ENCODE results near the gene HOXA3. TPM values are rescaled to one million over a fixed set of nuclear protein-coding genes. Genes with fewer than 3 reads are reported as not detected.

HOXA3 gene
- total and polyA plus RNA-seq, 3 experiments from 2014 or later = not detected

DNA sequence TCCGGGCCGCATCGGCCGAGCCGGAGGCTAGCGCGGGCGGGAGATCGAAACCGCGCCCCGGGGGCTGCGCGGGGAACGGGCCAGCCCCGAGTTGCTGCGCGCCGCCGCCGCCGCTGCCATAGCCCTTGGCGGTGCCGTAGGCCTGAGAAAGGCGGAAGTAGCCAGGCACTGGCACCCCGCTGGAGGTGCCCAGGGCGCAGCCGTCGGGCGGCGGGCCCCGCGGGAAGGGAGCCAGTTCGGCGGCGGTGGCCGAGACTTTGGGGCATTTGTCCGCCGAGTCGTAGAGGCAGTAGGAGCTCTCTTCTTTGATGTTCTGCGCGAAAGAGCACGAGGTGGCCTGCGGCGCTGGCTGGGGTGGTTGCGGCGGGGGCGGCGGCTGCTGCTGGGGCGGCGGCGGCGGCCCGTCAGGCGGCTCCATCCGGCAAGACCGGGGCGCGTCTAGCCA is 21.1 kb upstream of the HOXA3 start:
- Histone ChIP-seq H3K27ac (ENCODE audit: low read depth, low read length) (no peak overlapping the region), H3K36me3 (ENCODE audit: insufficient read depth, low read length) (no peaks in the 10 kb centered on the region), H3K4me1 (ENCODE audit: insufficient read depth, low read length) (peaks cover 31% of the 10 kb centered on the region), H3K9me3 (ENCODE audit: low read length) (no peaks in the 10 kb centered on the region), H3K4me3 (ENCODE audit: low read length) (no peak overlapping the region), H3K27me3 (ENCODE audit: insufficient read depth, low read length, poor library complexity, severe bottlenecking) (peaks cover 65% of the 10 kb centered on the region)
- ChIA-PET CTCF (interaction anchor here (1.1 to 4.0 kb wide), 6 partner anchors 9 to 486 kb away, joined by 3 to 26 read pairs (median 4); partner anchors contain the start of gene HOXA11), POLR2A (no interaction called here)
- peaks cover 18 to 32% (median 19%) of the 10 kb centered on the region in 3 donors for H3K4me1 Mint-ChIP-seq
- DNase-seq = peak in 1 of 5 donors; percentile 54
- peaks cover 0 to 15% (median 5%) of the 10 kb centered on the region in 5 donors for H3K9me3 Mint-ChIP-seq
- peaks cover 61 to 74% of the 10 kb centered on the region in 2 donors for H3K27me3 Mint-ChIP-seq
- H3K27ac Mint-ChIP-seq = no peak overlapping the region
- no peaks in the 10 kb centered on the region for H3K36me3 Mint-ChIP-seq
- peak overlapping the region in 1 of 7 donors; percentile 22 for H3K4me3 Mint-ChIP-seq

DNA sequence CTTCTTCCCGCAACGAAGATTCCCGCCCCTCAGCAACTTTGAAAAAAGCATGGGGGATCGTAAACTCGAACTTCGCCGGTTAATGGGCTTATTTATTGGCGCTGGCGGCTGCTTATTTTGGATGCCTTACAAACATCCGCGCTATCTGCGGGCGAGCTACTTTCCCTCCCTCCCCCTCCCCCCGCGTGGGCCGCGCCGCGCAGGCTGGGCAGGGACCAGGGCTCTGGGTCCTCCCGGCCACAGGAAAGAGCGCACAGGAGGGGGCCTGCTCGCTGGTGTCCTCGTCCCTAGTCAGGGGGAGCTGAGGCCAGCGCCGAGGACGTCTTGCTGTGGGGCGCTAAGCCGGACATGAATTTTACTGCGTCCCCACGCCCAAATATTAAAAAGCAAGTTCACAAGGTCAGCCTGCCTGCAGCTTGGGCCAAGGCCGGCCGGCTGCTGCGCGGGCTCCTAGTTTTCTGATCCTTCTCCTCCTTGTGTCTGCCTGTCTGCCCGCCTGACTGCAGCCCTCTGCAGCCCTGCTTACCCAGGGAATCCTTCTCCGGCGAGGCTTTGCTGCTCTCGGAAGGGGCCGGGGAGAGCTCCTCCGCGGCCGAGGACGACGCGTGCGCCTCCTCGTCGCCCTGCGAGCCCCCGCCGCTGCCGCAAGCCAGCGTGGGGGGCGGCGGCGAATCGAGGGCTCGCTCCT is 20.6 kb upstream of the HOXA3 start:
- ChIA-PET CTCF (interaction anchor here (0.7 to 4.0 kb wide), 7 partner anchors 10 to 486 kb away, joined by 3 to 26 read pairs (median 4); partner anchors contain the start of genes HOXA11 and HOXA6), POLR2A (interaction anchor here (0.8 kb wide), 1 partner anchor 13 kb away, joined by 3 read pairs; no protein-coding TSS in a partner anchor)
- Histone ChIP-seq H3K9me3 (ENCODE audit: low read length) (no peaks in the 10 kb centered on the region), H3K27me3 (ENCODE audit: insufficient read depth, low read length, poor library complexity, severe bottlenecking) (peaks cover 67% of the 10 kb centered on the region), H3K4me3 (ENCODE audit: low read length) (peak overlapping the region; percentile 22), H3K4me1 (ENCODE audit: insufficient read depth, low read length) (peaks cover 31% of the 10 kb centered on the region), H3K36me3 (ENCODE audit: insufficient read depth, low read length) (no peaks in the 10 kb centered on the region), H3K27ac (ENCODE audit: low read depth, low read length) (no peak overlapping the region)
- Mint-ChIP-seq H3K4me3 (peak overlapping the region in 6 of 7 donors; percentile 56 to 86 (median 74)), H3K4me1 (peaks cover 19 to 33% (median 22%) of the 10 kb centered on the region in 3 donors), H3K36me3 (no peaks in the 10 kb centered on the region), H3K27ac (peak overlapping the region in 2 of 8 donors; percentile 60 to 82), H3K27me3 (peaks cover 63 to 74% of the 10 kb centered on the region in 2 donors), H3K9me3 (peaks cover 0 to 16% (median 5%) of the 10 kb centered on the region in 5 donors)
- DNase-seq = peak in 1 of 5 donors; percentile 46

DNA sequence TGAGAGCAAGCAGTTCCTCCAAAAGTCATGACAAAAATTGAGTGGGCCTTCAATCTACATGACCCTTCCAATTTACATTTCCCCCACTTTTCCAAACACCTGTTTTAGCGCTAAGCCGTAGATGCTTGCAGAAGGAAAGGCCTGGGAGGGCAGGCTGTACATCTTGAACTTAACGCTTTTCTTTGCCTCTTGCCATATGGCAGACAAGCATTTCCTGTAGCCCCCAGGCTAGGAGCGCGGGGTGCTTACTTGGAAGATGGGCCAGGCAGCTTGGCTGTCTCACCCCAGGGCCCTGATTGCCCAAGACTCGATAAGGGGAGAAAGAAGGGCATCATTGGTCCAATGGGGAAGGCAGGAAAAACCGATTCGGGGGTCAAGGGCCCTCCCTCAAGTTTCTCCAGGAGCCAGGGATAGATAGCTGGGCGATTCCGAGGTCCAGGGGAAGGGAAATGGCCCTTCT is 20.0 kb upstream of the HOXA3 start:
- Mint-ChIP-seq H3K4me3 (peak overlapping the region; percentile 56 to 87 (median 81)), H3K9me3 (peaks cover 0 to 16% (median 5%) of the 10 kb centered on the region in 5 donors), H3K36me3 (no peaks in the 10 kb centered on the region), H3K27me3 (peaks cover 70 to 74% of the 10 kb centered on the region in 2 donors), H3K27ac (peak overlapping the region in 3 of 8 donors; percentile 25 to 82 (median 60)), H3K4me1 (peaks cover 19 to 33% (median 22%) of the 10 kb centered on the region in 3 donors)
- Histone ChIP-seq H3K4me3 (ENCODE audit: low read length) (no peak overlapping the region), H3K4me1 (ENCODE audit: insufficient read depth, low read length) (peaks cover 31% of the 10 kb centered on the region), H3K9me3 (ENCODE audit: low read length) (no peaks in the 10 kb centered on the region), H3K27me3 (ENCODE audit: insufficient read depth, low read length, poor library complexity, severe bottlenecking) (peaks cover 74% of the 10 kb centered on the region), H3K36me3 (ENCODE audit: insufficient read depth, low read length) (no peaks in the 10 kb centered on the region), H3K27ac (ENCODE audit: low read depth, low read length) (no peak overlapping the region)
- POLR2A ChIA-PET = interaction anchor here (0.8 kb wide), 1 partner anchor 14 kb away, joined by 3 read pairs; no protein-coding TSS in a partner anchor
- CTCF ChIA-PET = interaction anchor here (0.7 to 4.0 kb wide), 7 partner anchors 10 to 485 kb away, joined by 3 to 26 read pairs (median 4); partner anchors contain the start of genes HOXA11 and HOXA6
- DNase-seq = peak in 1 of 5 donors; percentile 35

DNA sequence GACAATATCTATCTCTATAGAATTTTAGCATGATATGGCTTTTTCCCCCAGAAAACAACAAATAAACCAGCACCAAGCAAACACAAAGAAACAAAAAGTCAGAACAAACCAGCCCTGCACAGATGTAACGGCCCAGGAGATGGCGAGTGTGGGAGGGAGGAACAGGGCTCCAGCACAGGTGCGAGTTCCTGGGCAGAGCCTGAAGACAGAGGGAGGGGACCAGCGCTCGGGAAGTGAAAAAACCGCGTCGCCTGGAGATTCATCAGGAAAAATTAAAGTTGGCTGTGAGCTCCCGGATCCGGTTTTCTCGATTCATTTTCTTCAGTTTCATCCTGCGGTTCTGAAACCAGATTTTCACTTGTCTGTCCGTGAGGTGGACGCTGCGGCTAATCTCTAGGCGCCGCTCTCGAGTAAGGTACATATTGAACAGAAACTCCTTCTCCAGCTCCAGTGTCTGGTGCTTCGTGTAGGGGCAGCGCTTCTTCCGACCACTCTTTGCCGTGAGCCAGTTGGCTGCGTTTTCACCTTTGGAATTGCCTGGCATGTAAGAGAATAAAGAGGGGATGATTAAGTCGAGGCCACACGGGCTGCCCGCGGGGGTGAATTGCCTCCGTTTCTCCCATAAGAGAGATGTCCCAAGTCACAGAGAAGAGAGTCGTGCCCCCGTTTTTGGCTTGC is 19.4 kb upstream of the HOXA3 start:
- Mint-ChIP-seq H3K4me3 (peak overlapping the region; percentile 56 to 87 (median 81)), H3K36me3 (no peaks in the 10 kb centered on the region), H3K9me3 (peaks cover 0 to 16% (median 5%) of the 10 kb centered on the region in 5 donors), H3K27me3 (peaks cover 75 to 77% of the 10 kb centered on the region in 2 donors), H3K27ac (peak overlapping the region in 3 of 8 donors; percentile 60 to 82 (median 77)), H3K4me1 (peaks cover 19 to 37% (median 24%) of the 10 kb centered on the region in 3 donors)
- ChIA-PET CTCF (interaction anchor here (1.5 to 4.0 kb wide), 3 partner anchors 10 to 21 kb away, joined by 3 to 26 read pairs (median 10); partner anchors contain the start of gene HOXA11), POLR2A (no interaction called here)
- Histone ChIP-seq H3K4me1 (ENCODE audit: insufficient read depth, low read length) (peaks cover 32% of the 10 kb centered on the region), H3K36me3 (ENCODE audit: insufficient read depth, low read length) (no peaks in the 10 kb centered on the region), H3K9me3 (ENCODE audit: low read length) (no peaks in the 10 kb centered on the region), H3K4me3 (ENCODE audit: low read length) (no peak overlapping the region), H3K27ac (ENCODE audit: low read depth, low read length) (no peak overlapping the region), H3K27me3 (ENCODE audit: insufficient read depth, low read length, poor library complexity, severe bottlenecking) (peaks cover 79% of the 10 kb centered on the region)
- DNase-seq = peak in 1 of 5 donors; percentile 40

DNA sequence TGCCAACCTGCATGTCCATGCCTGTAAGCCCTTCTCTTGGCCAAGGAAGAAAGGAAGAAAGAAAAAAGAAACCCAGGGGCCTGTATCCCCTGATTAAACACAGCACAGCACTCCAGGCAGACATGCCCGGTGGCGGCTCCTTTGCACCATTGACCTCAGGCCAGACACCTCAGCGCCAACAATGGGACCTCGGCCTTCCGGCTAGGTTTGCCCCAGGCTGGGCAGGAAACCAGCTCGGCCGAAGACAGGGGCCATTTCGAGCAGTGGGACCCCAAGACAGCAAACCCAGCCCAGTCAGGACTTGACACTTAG is 18.9 kb upstream of the HOXA3 start:
- ChIA-PET CTCF (interaction anchor here (1.5 to 4.0 kb wide), 3 partner anchors 10 to 21 kb away, joined by 3 to 26 read pairs (median 10); partner anchors contain the start of gene HOXA11), POLR2A (no interaction called here)
- peaks cover 0 to 16% (median 5%) of the 10 kb centered on the region in 5 donors for H3K9me3 Mint-ChIP-seq
- Histone ChIP-seq H3K27ac (ENCODE audit: low read depth, low read length) (no peak overlapping the region), H3K4me1 (ENCODE audit: insufficient read depth, low read length) (peaks cover 37% of the 10 kb centered on the region), H3K36me3 (ENCODE audit: insufficient read depth, low read length) (no peaks in the 10 kb centered on the region), H3K27me3 (ENCODE audit: insufficient read depth, low read length, poor library complexity, severe bottlenecking) (peaks cover 84% of the 10 kb centered on the region), H3K4me3 (ENCODE audit: low read length) (no peak overlapping the region), H3K9me3 (ENCODE audit: low read length) (no peaks in the 10 kb centered on the region)
- peak overlapping the region in 5 of 7 donors; percentile 7 to 87 (median 63) for H3K4me3 Mint-ChIP-seq
- H3K36me3 Mint-ChIP-seq = no peaks in the 10 kb centered on the region
- peak overlapping the region in 3 of 8 donors; percentile 12 to 82 (median 77) for H3K27ac Mint-ChIP-seq
- peaks cover 77 to 80% of the 10 kb centered on the region in 2 donors for H3K27me3 Mint-ChIP-seq
- DNase-seq = peak in 1 of 5 donors; percentile 32
- H3K4me1 Mint-ChIP-seq = peaks cover 19 to 42% (median 26%) of the 10 kb centered on the region in 3 donors

DNA sequence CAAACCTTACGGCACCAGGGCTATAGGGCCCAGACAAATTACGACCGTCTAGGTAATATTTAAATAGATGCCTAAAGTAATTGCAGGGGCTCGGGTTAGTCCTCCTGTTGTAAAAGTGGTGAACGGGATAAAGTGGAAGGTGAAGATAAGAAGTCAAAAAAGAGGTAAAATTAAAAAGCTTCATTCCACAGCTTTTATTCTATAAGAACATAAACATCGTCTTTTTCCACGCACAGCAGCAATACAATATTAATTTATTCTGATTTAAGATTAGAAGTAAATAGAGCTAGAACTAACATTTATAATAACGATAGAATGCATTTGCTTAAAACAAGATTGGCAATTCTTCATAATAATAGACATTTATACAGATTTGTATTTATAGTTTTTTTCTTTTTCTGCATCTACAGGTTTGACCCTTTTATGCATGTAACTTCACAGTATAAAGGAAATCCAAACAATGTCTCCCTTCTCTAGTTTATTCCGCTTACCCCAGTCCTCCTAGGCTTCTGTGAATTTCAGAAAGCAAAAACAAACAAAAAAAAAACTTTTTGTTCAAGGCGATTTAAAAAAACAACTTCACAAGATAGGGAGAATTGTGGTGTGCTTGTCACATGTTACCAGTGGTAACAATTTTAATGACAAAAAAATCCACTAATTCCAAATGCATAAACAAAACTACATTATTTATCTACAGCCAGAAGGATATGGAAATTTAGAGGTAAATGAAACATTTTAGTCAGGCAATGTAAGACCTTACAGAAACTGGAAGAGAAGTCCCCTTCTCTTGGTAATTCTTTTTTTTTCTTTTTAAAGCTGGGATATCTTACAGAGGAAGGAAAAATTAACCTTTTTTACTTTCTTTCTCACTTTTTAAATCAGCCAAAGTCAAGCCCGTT is 18.3 kb upstream of the HOXA3 start:
- H3K36me3 ChIP-seq (ENCODE audit: insufficient read depth, low read length) = no peaks in the 10 kb centered on the region
- ChIA-PET CTCF (interaction anchor here (1.0 to 4.0 kb wide), 5 partner anchors 9 to 25 kb away, joined by 3 to 26 read pairs (median 4); no protein-coding TSS in a partner anchor), POLR2A (no interaction called here)
- no peak overlapping the region for H3K4me3 ChIP-seq (ENCODE audit: low read length)
- Mint-ChIP-seq H3K27me3 (peaks cover 75 to 80% of the 10 kb centered on the region in 2 donors), H3K4me1 (peaks cover 23 to 46% (median 29%) of the 10 kb centered on the region in 3 donors), H3K4me3 (peak overlapping the region in 3 of 7 donors; percentile 2 to 87 (median 9)), H3K9me3 (peaks cover 0 to 19% (median 5%) of the 10 kb centered on the region in 5 donors), H3K27ac (peak overlapping the region in 1 of 8 donors; percentile 82), H3K36me3 (no peaks in the 10 kb centered on the region)
- H3K27me3 ChIP-seq (ENCODE audit: insufficient read depth, low read length, poor library complexity, severe bottlenecking) = peaks cover 90% of the 10 kb centered on the region
- H3K9me3 ChIP-seq (ENCODE audit: low read length) = no peaks in the 10 kb centered on the region
- no peak overlapping the region for H3K27ac ChIP-seq (ENCODE audit: low read depth, low read length)
- H3K4me1 ChIP-seq (ENCODE audit: insufficient read depth, low read length) = peaks cover 43% of the 10 kb centered on the region
- DNase-seq = no peak

Measured in CD8-positive, alpha-beta memory T cell (primary cell).